NCI-H1436 treated with DMSO at 0.1 percent for 48 hours (cell line): Measurements from ENCODE around the gene HARS1.
"Not testable (repeated sequence)": the region's sequence is repeated elsewhere in the genome, so short reads cannot be mapped to it uniquely, and the experiment has no call there.

Experiments
- DNase-seq: peaks from one replicate; lab custom pipeline; 2025; lab: John Stamatoyannopoulos, UW

The HARS1 gene

DNA sequence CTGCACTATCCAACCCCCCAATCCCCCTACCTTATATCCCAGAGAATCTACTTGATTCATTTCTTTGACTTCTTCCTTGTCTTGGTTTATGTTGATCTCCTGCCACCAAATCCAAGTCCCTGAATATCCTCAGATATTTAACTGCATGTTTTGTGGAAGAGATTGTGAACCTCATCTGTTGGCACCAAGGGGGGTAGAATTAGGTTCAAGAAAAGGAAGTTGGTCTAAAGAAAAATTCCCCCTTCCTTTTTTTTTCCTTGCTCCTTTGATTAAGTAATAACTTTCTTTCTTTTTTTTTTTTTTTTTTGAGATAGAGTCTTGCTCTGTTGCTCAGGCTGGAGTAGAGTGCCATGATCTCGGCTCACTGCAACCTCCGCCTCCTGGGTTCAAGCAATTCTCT is 57.7 kb downstream of the HARS1 start:
- no peak for DNase-seq

DNA sequence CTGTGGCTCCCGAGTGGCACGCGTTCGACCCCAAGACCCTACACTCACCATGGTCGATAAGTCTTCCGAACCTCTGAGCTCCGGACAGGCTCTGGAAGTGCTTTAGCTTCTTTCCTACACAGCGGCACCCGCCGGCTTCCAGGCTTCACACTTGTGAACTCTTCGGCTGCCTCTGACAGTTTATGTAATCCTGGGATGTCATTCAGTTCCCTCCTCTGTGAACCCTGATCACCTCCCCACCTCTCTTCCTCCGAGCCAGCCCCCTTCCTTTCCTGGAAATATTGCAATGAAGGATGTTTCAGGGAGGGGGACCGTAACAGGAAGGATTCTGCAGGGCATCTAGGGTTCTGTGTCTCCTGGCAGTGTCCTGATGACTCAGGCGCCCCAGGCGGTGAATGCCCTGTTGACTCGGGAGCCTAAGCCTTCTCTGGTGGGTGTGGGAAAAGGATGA is 58.1 kb downstream of the HARS1 start, which contains the start of gene CD14:
Gene CD14 (minus strand): TSS at position 155 of the 451 bp plus-strand sequence. CDS start 104 bp downstream, at position 51.
- no peak for DNase-seq

DNA sequence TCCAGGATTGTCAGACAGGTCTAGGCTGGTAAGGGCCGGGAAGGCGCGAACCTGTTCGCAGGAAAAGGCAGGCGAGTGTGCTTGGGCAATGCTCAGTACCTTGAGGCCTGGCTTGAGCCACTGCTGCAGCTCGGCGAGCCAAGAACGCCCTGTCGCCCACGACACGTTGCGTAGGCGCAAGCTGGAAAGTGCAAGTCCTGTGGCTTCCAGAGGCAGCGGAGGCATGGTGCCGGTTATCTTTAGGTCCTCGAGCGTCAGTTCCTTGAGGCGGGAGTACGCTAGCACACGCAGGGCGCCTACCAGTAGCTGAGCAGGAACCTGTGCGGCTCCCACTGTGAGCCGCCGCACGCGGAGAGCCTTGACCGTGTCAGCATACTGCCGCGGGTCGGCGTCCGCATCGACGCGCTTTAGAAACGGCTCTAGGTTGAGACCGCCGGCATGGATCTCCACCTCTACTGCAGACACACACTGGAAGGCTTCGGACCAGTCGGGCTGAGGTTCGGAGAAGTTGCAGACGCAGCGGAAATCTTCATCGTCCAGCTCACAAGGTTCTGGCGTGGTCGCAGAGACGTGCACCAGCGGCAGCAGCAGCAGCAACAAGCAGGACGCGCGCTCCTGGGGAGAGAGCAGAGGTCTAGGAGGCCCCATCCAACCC is 58.7 kb downstream of the HARS1 start:
- DNase-seq = no peak

DNA sequence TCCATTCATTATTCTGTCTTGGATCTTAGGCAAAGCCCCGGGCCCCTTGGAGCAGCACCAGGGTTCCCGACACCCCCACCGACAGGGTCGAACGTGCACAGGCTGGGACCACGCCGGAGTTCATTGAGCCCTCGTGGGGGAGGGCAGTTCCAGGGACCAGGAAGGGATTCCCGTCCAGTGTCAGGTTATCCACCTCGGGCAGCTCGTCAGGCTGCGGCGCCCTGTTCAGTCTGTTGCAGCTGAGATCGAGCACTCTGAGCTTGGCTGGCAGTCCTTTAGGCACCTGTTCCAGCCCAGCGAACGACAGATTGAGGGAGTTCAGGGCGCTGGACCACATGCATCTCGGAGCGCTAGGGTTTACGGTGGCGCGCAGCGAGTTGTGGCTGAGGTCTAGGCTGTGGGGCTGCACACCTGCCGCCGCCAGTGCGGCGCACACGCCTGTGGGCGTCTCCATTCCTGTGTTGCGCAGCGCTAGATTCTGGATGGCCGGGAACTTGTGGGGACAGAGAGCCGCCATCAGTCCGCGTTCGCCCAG is 59.3 kb downstream of the HARS1 start:
- DNase-seq = no peak

DNA sequence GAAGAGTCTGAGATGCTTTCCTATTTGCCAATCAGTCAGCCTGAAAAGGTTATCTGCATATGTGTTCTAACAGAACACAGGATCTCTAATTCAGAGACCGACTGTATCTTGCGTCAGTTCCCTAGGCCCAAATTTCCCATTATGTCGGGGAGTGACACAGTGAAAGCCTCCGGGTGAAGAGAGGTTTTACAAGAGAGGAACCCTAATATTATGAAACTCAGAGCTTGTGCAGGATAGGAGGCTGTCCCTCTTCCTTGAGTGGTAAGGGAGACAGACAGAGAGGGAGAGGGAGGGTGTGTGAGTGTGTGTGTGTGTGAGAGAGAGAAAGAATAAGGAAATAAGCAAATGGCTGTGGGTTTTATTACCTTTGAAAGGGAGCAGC is 60.1 kb downstream of the HARS1 start:
- no peak for DNase-seq

DNA sequence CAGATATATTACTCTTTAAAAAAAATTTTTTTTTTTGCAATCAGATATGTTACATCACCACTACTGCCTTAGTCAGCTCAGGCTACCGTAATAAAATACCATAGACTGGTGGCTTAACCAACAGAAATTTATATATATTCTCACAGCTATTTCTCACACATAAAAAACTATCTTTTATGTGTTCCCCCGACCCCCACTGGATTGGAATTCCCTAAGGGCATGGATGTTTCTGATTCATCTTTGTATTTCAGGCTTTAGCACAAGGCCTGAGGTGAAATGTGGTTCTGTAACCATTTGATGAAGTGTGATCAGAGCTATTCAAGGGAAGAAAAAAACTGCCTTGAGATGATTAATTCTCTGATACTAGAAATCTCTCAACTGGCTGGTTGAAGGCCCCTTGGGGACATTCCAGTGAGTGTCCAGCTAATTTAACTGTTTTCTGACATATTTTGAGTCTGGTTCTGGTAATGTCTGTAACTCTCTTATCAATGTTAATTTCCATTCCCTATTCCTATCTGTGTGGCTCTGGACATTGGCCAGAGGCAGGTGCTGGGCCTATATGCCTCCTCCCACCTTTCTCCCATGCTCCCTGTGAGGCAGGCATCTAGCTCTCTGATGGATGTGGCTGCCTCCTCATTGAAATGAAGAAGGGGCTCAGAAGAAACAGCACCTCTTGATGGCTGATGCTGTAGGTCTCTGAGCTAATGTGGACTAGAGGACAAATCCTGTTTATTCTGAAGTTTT is 60.7 kb downstream of the HARS1 start:
- DNase-seq = no peak

DNA sequence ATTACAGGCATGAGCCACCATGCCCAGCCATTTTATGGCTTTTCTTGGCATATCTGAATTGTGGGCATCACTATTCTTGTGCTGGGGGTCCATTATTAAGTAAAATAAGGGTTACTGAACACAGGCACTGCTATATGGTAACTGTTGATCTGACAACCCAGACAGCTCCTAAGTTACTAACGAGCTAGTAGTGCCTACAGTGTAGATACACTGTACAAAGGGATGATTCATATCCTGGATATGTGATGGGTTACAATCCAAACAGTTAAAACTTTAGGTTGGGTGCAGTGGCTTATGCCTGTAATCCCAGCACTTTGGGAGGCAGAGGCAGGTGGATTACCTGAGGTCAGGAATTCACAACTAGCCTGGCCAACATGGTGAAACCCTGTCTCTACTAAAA is 62.5 kb downstream of the HARS1 start:
- DNase-seq = no peak

DNA sequence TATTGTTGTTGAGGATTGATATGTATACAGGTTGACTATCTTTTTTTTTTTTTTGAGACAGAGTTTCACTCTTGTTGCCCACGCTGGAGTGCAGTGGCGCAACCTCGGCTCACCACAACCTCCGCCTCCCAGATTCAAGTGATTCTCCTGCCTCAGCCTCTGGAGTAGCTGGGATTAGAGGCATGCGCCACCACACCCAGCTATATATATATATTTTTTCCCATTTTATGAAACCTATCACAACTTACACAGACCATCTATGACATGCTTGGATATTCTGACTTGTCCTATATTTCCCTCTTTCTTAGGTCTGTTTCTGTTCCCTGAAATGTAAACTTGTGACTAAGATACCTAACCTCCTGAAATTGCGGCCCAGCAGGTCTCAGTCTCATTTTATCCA is 63.2 kb downstream of the HARS1 start:
- DNase-seq = no peak

DNA sequence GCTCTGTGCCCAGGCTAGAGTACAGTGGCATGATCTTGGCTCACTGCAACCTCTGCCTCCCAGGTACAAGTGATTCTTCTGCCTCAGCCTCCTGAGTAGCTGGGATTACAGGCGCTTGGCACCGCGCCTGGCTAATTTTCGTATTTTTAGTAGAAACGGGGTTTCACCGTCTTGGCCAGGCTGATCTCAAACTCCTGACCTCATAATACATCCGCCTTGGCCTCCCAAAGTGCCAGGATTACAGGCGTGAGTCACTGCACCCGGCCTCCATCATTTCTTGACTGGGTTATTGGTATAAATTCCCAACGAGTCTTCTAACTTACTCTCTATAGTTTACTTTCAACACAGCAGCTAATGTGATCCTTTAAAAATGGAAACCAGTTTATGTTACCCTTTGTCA is 66.3 kb downstream of the HARS1 start:
- not testable (repeated sequence) for DNase-seq
